NCI-H2029 treated with DMSO at 0.1 percent for 48 hours (cell line): ENCODE data around the gene TESPA1.
"Not testable (repeated sequence)": the region's sequence is repeated elsewhere in the genome, so short reads cannot be mapped to it uniquely, and the experiment has no call there.

ENCODE experiments used
- DNase-seq: peaks from one replicate; lab custom pipeline; 2025; lab: John Stamatoyannopoulos, UW

TESPA1 gene

GRCh38 chr12:54984658-54985376, at the start of gene TESPA1:
TESPA1 (minus strand) TSS chr12:54984762; CDS start chr12:54974562, 10,200 bp downstream.
- DNase-seq, result no peak

GRCh38 chr12:55034218-55034617, 49.7 kb upstream of the TESPA1 start:
- DNase-seq, result no peak

GRCh38 chr12:55025508-55025907, 40.9 kb upstream of the TESPA1 start:
- no peak for DNase-seq

GRCh38 chr12:55024575-55024974, 40.0 kb upstream of the TESPA1 start:
- no peak for DNase-seq

- DNase-seq, result peak; percentile 43
These were observed 35.2 kb upstream of the TESPA1 start, which contains the start of gene NEUROD4 for GRCh38 chr12:55019784-55020183. NEUROD4 (plus strand) TSS chr12:55019974; CDS start chr12:55026440, 6,466 bp downstream.

- no peak for DNase-seq
These were observed 32.9 kb upstream of the TESPA1 start for GRCh38 chr12:55017416-55017925.

GRCh38 chr12:55008944-55009585, 24.5 kb upstream of the TESPA1 start:
- DNase-seq, result no peak

GRCh38 chr12:55002355-55002754, 17.8 kb upstream of the TESPA1 start:
- no peak for DNase-seq

- DNase-seq, result no peak
These were observed 16.8 kb upstream of the TESPA1 start for GRCh38 chr12:55001198-55001868.

- no peak for DNase-seq
These were observed 14.5 kb upstream of the TESPA1 start for GRCh38 chr12:54998958-54999510.

- no peak for DNase-seq
These were observed 13.5 kb upstream of the TESPA1 start for GRCh38 chr12:54997929-54998522.

- no peak for DNase-seq
These were observed 11.6 kb upstream of the TESPA1 start for GRCh38 chr12:54996205-54996604.

GRCh38 chr12:54993181-54993835, 8.7 kb upstream of the TESPA1 start:
- DNase-seq, result peak; percentile 87

- DNase-seq, result no peak
These were observed 7.4 kb upstream of the TESPA1 start for GRCh38 chr12:54991991-54992375.

GRCh38 chr12:54991161-54991990, 6.8 kb upstream of the TESPA1 start:
- no peak for DNase-seq

- DNase-seq, result no peak
These were observed 5.3 kb upstream of the TESPA1 start for GRCh38 chr12:54989829-54990228.

- DNase-seq, result peak; percentile 16
These were observed 4.0 kb upstream of the TESPA1 start for GRCh38 chr12:54988402-54989054.

GRCh38 chr12:54987611-54988231, 3.2 kb upstream of the TESPA1 start:
- no peak for DNase-seq

- not testable (repeated sequence) for DNase-seq
These were observed 2.2 kb upstream of the TESPA1 start for GRCh38 chr12:54986773-54987172.
